HG02763 (cell line): ENCODE data around the gene ELP6.
"Not testable (repeated sequence)": the region's sequence is repeated elsewhere in the genome, so short reads cannot be mapped to it uniquely, and the experiment has no call there.

Experiments used
- ATAC-seq: cut with Tn5 transposase; IDR thresholded peaks from one replicate; pipeline ENCODE4 v1.9.1; 2021; ENCODE audit warnings: mild to moderate bottlenecking, moderate library complexity; ENCODE audit not compliant: unreplicated experiment

Gene ELP6

DNA sequence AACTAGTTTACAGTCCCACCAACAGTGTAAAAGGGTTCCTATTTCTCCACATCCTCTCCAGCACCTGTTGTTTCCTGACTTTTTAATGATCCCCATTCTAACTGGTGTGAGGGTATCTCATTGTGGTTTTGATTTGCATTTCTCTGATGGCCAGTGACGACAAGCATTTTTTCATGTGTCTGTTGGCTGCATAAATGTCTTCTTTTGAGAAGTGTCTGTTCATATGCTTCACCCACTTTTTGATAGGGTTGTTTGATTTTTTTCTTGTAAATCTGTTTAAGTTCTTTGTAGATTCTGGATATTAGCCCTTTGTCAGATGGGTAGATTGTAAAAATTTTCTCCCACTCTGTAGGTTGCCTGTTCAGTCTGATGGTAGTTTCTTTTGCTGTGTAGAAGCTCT, 45.2 kb downstream of the ELP6 start:
- ATAC-seq = not testable (repeated sequence)

DNA sequence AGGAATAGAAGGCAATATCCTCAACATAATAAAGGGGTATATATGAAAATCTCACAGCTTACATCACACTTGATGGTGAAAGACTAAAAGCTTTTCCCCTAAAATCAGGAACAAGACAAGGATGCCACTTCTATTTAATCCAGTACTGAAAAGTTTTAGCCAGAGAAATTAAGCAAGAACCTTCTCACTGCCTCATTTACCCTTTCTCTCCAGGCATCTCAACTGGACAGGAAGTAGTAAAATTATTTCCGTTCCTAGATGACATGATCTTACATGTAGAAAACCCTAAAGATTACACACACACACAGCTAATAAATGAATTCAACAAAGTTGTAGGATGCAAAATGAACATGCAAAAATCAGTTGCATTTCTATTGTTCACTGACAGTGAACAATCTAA, 48.9 kb downstream of the ELP6 start:
- ATAC-seq = no peak

DNA sequence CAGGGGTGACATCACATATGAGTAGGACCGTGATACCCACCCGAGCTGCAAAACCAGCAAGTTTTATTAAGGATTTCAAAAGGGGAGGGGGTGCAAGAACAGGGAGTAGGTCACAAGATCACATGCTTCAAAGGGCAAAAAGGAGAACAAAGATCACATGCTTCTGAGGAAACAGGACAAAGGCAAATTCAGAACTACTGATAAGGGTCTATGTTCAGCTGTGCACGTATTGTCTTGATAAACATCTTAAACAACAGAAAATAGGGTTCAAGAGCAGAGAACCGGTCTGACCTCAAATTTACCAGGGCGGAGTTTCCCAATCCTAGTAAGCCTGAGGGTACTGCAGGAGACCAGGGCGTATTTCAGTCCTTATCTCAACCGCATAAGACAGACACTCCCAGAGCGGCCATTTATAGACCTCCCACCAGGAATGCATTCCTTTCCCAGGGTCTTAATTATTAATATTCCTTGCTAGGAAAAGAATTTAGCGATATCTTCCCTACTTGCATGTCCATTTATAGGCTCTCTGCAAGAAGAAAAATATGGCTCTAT, 53.9 kb downstream of the ELP6 start:
- ATAC-seq = not testable (repeated sequence)

DNA sequence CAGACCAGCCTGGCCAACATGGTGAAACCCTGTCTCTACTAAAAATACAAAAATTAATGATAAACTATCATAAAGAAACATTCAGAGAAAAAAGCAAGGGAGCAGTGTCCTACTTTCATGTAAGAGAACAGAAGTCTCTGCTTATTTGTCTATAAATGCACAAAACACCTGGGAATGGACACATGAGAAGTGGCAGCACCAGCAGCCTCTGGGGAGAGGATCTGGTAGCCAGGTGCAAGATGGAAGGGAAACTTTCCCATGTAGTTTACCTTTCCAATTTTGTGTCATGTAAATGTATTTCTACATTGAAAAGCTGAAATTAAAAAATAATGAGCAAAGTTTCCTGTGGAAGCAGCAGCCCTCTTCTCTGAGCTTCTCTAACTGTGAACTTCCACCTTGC, 56.5 kb downstream of the ELP6 start:
- ATAC-seq = no peak

DNA sequence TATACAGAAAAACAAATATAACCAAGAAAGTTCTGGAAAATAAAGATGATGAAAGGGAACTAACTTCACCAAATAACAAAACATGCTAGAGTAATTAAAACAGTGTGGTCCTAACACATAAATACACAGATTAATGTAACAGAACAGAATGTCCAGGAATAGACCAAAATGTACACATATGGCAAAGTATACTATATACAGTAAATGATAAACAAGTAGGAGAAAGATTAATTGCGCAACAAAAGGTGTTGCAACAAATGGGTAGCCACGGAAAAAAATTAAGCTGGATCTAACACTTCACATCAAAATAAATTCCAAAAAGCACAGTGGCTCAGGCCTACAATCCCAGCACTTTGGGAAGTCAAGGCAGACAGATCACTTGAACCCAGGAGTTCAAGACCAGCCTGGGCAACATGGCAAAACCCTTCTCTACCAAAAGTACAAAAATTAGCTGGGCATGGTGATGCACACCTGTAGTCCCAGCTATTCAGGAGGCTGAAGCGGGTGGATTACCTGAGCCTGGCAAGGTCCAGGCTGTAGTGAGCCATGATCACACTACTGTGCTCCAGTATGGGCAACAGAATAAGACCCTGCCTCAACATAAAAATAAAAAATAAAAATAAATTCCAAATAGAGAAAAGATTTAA, 57.6 kb downstream of the ELP6 start:
- no peak for ATAC-seq

DNA sequence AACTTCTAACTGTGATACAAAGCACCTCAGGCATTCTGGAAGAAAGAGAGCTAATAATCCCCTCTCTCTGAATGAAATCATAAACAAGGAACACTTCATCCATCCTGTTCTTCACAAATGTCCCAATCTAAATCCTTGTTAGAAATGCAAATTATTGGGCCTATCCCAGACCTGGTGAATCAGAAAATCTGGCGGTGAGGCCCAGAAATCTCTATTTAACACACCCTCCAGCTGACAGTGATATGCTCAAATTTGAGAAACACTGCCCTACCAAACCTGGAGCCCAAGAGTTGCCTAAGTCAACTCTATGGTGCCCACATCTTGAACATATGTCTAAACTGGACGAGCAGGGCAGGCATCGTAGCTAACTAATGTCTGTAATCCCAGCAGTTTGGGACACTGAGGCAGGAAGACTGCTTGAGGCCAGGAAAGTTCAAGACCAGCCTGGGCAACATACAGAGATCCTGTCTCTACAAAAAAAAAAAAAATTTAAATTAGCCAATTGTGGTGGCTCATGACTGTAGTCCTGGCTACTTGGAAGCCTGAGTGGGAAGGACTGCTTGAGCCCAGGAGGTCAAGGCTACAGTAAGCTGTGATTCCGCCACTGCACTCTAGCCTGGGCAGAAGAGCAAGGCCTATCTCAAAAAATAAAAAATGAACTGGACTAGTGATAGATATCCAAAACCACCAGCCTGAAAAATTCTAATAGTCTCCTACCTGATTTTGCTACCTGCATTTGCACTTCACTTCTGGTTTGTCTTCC, 60.9 kb downstream of the ELP6 start:
- ATAC-seq = no peak
